Heart left ventricle (tissue), 13 donors: Measurements from ENCODE around the gene OR10G3.

Experiments used
- CTCF ChIP-seq, 12 donors: fragments of 200-600 bp; sonication (generic) in 4 of 12; IDR thresholded peaks; one replicate each; pipeline versions ENCODE4 v1.5.0 to v1.8.0; 2018 to 2022; ENCODE audit warnings: antibody characterized with exemption in 12 of 12, mild to moderate bottlenecking in 5 of 12
- POLR2A ChIP-seq, 2 donors: fragments of 450-650 bp; IDR thresholded peaks; one replicate each; pipeline ENCODE4 v1.6.1; 2017; ENCODE audit warnings: antibody characterized with exemption in 2 of 2, mild to moderate bottlenecking in 2 of 2, moderate library complexity in 2 of 2
- donor health status: ischemic (EF 13 %, LVEDD 7.1; RV severe dilation, severe dysfunction).
- donor health status: DM: no; HTN: yes; CAD: no.
- donor health status: DM: no; HTN: no; CAD: no.
- donor health status: ischemic (EF 25% LVEDD 6.9; RV normal size, moderate dysfunction).
- donor health status: ischemic (EF 25% LVEDD 5.7; RV mildly dilated, moderate dysfunction).
- donor health status: ischemic (EF 35%, LVEDD 5.7; RV mildly dilated, moderate dysfunction).
- donor health status: nonischemic (EF 11% LVEDD 7.7; RV severe dilation, severe dysfunction).
- donor health status: DM: yes; HTN: yes; CAD: no.
- donor health status: PGD.
- donor health status: ischemic (EF 29% LVEDD 5.4; RV normal size, mild dysfunction).
- donor health status: nonischemic (EF 23%, LVEDD 6.1; RV moderate dilation, normal function).

- no peak for TF ChIP-seq CTCF (IDR thresholded peaks at IDR 0.05)
- TF ChIP-seq POLR2A (IDR thresholded peaks at IDR 0.05): no peak
These were observed 26.6 kb downstream of the OR10G3 start for GRCh38 chr14:21553266-21553665.
